Measurements from ENCODE around the gene ZSCAN5A. TPM values are rescaled to one million over a fixed set of nuclear protein-coding genes. Genes with fewer than 3 reads are reported as not detected.

Gene ZSCAN5A
- total and polyA plus RNA-seq, 9 of the 15 experiments (the other 6 are each of a cell fraction or from before 2014, with no cell fraction given), result 5.8 to 15.3 (median 11.8) TPM

DNA sequence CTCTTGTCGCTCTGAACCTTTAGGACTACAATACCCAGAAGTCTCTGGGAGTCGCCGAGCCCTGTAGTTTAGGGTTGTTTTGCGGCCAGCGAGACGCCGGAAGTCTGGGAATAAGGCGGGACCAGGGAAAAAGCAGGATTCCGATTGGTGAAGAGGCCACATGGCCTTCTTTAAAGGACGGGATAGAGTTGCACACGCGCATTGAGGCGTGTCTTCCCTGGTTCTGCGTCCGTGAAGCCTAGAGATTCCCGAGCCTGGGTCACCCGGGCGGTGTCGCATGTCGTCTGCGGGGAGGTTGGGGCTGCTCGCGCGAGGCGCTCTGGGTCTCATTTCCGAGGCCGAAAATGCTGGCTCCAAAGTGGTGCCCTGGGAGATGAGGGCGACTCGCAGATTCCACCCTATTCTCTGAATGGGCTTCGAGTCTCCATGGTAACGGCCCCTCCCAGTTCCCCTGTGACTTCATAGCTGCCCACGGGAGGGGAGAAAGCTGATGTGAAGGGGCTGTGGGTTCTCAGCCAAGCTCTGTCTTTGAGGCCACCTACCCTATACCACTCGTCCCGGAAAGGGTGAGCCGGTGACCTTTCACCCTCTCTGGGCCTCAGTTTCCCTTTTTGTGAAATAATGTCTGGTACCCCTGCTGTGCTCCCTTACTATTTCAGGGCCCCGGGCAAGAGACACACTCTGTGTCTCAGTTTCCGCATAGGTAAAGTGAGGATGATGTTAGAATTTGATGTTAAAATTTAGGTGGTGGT, 614 bp upstream of the ZSCAN5A start (continued):
- TF ChIP-seq, protein P1, sequence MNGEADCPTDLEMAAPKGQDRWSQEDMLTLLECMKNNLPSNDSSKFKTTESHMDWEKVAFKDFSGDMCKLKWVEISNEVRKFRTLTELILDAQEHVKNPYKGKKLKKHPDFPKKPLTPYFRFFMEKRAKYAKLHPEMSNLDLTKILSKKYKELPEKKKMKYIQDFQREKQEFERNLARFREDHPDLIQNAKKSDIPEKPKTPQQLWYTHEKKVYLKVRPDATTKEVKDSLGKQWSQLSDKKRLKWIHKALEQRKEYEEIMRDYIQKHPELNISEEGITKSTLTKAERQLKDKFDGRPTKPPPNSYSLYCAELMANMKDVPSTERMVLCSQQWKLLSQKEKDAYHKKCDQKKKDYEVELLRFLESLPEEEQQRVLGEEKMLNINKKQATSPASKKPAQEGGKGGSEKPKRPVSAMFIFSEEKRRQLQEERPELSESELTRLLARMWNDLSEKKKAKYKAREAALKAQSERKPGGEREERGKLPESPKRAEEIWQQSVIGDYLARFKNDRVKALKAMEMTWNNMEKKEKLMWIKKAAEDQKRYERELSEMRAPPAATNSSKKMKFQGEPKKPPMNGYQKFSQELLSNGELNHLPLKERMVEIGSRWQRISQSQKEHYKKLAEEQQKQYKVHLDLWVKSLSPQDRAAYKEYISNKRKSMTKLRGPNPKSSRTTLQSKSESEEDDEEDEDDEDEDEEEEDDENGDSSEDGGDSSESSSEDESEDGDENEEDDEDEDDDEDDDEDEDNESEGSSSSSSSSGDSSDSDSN (IDR thresholded peaks at IDR 0.05; ENCODE audit: borderline replicate concordance in 1 of 2, low read depth in 2 of 2, low read length in 2 of 2), result no peak
- TF ChIP-seq, protein P2, sequence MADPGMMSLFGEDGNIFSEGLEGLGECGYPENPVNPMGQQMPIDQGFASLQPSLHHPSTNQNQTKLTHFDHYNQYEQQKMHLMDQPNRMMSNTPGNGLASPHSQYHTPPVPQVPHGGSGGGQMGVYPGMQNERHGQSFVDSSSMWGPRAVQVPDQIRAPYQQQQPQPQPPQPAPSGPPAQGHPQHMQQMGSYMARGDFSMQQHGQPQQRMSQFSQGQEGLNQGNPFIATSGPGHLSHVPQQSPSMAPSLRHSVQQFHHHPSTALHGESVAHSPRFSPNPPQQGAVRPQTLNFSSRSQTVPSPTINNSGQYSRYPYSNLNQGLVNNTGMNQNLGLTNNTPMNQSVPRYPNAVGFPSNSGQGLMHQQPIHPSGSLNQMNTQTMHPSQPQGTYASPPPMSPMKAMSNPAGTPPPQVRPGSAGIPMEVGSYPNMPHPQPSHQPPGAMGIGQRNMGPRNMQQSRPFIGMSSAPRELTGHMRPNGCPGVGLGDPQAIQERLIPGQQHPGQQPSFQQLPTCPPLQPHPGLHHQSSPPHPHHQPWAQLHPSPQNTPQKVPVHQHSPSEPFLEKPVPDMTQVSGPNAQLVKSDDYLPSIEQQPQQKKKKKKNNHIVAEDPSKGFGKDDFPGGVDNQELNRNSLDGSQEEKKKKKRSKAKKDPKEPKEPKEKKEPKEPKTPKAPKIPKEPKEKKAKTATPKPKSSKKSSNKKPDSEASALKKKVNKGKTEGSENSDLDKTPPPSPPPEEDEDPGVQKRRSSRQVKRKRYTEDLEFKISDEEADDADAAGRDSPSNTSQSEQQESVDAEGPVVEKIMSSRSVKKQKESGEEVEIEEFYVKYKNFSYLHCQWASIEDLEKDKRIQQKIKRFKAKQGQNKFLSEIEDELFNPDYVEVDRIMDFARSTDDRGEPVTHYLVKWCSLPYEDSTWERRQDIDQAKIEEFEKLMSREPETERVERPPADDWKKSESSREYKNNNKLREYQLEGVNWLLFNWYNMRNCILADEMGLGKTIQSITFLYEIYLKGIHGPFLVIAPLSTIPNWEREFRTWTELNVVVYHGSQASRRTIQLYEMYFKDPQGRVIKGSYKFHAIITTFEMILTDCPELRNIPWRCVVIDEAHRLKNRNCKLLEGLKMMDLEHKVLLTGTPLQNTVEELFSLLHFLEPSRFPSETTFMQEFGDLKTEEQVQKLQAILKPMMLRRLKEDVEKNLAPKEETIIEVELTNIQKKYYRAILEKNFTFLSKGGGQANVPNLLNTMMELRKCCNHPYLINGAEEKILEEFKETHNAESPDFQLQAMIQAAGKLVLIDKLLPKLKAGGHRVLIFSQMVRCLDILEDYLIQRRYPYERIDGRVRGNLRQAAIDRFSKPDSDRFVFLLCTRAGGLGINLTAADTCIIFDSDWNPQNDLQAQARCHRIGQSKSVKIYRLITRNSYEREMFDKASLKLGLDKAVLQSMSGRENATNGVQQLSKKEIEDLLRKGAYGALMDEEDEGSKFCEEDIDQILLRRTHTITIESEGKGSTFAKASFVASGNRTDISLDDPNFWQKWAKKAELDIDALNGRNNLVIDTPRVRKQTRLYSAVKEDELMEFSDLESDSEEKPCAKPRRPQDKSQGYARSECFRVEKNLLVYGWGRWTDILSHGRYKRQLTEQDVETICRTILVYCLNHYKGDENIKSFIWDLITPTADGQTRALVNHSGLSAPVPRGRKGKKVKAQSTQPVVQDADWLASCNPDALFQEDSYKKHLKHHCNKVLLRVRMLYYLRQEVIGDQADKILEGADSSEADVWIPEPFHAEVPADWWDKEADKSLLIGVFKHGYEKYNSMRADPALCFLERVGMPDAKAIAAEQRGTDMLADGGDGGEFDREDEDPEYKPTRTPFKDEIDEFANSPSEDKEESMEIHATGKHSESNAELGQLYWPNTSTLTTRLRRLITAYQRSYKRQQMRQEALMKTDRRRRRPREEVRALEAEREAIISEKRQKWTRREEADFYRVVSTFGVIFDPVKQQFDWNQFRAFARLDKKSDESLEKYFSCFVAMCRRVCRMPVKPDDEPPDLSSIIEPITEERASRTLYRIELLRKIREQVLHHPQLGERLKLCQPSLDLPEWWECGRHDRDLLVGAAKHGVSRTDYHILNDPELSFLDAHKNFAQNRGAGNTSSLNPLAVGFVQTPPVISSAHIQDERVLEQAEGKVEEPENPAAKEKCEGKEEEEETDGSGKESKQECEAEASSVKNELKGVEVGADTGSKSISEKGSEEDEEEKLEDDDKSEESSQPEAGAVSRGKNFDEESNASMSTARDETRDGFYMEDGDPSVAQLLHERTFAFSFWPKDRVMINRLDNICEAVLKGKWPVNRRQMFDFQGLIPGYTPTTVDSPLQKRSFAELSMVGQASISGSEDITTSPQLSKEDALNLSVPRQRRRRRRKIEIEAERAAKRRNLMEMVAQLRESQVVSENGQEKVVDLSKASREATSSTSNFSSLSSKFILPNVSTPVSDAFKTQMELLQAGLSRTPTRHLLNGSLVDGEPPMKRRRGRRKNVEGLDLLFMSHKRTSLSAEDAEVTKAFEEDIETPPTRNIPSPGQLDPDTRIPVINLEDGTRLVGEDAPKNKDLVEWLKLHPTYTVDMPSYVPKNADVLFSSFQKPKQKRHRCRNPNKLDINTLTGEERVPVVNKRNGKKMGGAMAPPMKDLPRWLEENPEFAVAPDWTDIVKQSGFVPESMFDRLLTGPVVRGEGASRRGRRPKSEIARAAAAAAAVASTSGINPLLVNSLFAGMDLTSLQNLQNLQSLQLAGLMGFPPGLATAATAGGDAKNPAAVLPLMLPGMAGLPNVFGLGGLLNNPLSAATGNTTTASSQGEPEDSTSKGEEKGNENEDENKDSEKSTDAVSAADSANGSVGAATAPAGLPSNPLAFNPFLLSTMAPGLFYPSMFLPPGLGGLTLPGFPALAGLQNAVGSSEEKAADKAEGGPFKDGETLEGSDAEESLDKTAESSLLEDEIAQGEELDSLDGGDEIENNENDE (IDR thresholded peaks at IDR 0.05; ENCODE audit: low read depth, low read length), result no peak
- TF ChIP-seq, protein P3, sequence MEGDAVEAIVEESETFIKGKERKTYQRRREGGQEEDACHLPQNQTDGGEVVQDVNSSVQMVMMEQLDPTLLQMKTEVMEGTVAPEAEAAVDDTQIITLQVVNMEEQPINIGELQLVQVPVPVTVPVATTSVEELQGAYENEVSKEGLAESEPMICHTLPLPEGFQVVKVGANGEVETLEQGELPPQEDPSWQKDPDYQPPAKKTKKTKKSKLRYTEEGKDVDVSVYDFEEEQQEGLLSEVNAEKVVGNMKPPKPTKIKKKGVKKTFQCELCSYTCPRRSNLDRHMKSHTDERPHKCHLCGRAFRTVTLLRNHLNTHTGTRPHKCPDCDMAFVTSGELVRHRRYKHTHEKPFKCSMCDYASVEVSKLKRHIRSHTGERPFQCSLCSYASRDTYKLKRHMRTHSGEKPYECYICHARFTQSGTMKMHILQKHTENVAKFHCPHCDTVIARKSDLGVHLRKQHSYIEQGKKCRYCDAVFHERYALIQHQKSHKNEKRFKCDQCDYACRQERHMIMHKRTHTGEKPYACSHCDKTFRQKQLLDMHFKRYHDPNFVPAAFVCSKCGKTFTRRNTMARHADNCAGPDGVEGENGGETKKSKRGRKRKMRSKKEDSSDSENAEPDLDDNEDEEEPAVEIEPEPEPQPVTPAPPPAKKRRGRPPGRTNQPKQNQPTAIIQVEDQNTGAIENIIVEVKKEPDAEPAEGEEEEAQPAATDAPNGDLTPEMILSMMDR (IDR thresholded peaks at IDR 0.05 in 2 of 3, conservative IDR thresholded peaks at IDR 0.05 in 1 of 3; ENCODE audit: insufficient read depth in 2 of 3, low read depth in 1 of 3, low read length in 3 of 3), result no peak; a peak in 1 of 6 replicates
- TF ChIP-seq, protein P4, sequence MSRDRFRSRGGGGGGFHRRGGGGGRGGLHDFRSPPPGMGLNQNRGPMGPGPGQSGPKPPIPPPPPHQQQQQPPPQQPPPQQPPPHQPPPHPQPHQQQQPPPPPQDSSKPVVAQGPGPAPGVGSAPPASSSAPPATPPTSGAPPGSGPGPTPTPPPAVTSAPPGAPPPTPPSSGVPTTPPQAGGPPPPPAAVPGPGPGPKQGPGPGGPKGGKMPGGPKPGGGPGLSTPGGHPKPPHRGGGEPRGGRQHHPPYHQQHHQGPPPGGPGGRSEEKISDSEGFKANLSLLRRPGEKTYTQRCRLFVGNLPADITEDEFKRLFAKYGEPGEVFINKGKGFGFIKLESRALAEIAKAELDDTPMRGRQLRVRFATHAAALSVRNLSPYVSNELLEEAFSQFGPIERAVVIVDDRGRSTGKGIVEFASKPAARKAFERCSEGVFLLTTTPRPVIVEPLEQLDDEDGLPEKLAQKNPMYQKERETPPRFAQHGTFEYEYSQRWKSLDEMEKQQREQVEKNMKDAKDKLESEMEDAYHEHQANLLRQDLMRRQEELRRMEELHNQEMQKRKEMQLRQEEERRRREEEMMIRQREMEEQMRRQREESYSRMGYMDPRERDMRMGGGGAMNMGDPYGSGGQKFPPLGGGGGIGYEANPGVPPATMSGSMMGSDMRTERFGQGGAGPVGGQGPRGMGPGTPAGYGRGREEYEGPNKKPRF (IDR thresholded peaks at IDR 0.05; ENCODE audit: low read depth, low read length), result no peak
- TF ChIP-seq ZKSCAN1 (IDR thresholded peaks at IDR 0.05; ENCODE audit: low read depth, low read length), result no peak

Data from K562 (cell line).